Neural progenitor cell (in vitro differentiated cells): ENCODE results near the gene REV3L.

ENCODE experiments used
- CTCF ChIP-seq: fragments of 200-600 bp; sonication (generic); IDR thresholded peaks from 2 replicates; pipeline ENCODE4 v1.5.1; 2017; ENCODE audit warnings: antibody characterized with exemption, mild to moderate bottlenecking
- EZH2 ChIP-seq: fragments of 200-600 bp; sonication (generic); IDR thresholded peaks from 2 replicates; pipeline ENCODE4 v1.6.1; 2017; ENCODE audit warnings: antibody characterized with exemption, mild to moderate bottlenecking, moderate library complexity
- EZH2phosphoT487 ChIP-seq: fragments of 200-600 bp; sonication (generic); IDR thresholded peaks from 2 replicates; pipeline ENCODE4 v1.6.1; 2017; ENCODE audit warnings: antibody characterized with exemption

- TF ChIP-seq CTCF (no peak), EZH2 (no peak), EZH2phosphoT487 (no peak)
These were observed 36.0 kb downstream of the REV3L start for GRCh38 chr6:111447051-111447450.
